WI38 (cell line): ENCODE results near the gene MDFI.

Experiments
- H3K4me3 ChIP-seq: 2 replicates; pipeline ENCODE4 v1.5.1; 2011; ENCODE audit warnings: low read depth, mild to moderate bottlenecking, control low read depth, low read length
- TF ChIP-seq, protein P1 (sequence below): IDR thresholded peaks from 2 replicates; pipeline ENCODE4 v1.5.1; 2012; ENCODE audit warnings: low read depth, mild to moderate bottlenecking, control low read depth, low read length

Gene MDFI

DNA sequence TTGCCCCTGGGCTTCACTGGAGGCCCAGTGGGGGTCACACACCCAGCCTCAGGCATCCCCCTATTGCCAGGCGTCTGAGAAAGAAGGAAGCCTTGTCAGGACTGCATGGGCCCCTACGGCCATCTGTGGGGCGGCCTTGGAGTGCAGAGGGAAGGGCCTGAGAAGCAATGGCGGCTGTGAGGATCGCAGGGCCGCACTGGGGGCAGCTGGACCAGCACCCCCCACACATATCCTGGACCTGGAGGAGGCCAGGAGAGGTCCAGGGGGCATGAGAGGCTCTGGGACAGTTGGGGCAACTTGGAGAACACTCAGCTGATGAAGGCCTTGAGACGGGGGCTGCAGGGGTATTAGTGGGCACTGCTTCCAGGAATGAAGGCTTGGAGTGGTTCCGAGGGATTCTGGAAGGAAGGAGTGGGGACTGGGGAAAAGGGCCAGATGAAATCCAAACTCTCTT lies 16.5 kb downstream of the MDFI start:
- no peak overlapping the region for H3K4me3 ChIP-seq
- TF ChIP-seq, protein P1, sequence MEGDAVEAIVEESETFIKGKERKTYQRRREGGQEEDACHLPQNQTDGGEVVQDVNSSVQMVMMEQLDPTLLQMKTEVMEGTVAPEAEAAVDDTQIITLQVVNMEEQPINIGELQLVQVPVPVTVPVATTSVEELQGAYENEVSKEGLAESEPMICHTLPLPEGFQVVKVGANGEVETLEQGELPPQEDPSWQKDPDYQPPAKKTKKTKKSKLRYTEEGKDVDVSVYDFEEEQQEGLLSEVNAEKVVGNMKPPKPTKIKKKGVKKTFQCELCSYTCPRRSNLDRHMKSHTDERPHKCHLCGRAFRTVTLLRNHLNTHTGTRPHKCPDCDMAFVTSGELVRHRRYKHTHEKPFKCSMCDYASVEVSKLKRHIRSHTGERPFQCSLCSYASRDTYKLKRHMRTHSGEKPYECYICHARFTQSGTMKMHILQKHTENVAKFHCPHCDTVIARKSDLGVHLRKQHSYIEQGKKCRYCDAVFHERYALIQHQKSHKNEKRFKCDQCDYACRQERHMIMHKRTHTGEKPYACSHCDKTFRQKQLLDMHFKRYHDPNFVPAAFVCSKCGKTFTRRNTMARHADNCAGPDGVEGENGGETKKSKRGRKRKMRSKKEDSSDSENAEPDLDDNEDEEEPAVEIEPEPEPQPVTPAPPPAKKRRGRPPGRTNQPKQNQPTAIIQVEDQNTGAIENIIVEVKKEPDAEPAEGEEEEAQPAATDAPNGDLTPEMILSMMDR, result no peak

DNA sequence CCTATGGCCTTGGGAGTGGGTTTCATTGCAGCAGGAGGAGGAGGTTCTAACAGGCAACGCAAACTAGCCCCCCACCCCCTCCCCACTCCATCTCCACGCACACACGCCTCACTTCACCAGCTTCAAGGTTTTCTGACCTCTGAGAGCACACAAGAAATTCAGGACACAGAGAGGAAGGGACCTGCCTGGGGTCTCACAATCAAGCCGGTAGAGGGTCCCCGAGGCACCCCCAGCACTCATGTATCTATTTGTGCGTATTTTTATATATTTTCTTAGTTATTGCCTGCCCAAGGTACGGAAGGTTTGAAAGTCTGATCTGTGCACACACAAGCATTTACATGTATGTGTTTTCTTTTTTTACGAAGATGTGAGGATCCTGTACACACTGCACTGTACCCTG lies 16.9 kb downstream of the MDFI start:
- TF ChIP-seq, protein P1, result no peak
- no peak overlapping the region for H3K4me3 ChIP-seq

DNA sequence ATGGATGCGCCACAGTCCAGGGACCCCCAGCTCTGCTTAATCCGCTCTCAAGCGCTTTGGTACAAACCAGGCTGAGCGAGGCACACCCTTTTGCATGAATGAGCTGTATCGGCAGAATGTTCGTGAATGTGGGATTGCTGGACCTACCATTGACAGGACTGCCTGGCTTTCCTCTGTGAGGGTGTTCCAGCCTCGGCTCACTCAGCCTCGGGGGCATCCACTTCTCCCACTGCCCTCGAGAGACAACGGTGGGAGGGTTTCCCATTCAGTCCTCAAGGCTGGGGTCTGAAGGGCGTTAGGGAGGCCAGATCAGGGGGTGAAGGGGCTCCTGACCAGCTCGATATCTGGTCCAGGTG lies 17.4 kb downstream of the MDFI start:
- no peak overlapping the region for H3K4me3 ChIP-seq
- TF ChIP-seq, protein P1, result no peak

DNA sequence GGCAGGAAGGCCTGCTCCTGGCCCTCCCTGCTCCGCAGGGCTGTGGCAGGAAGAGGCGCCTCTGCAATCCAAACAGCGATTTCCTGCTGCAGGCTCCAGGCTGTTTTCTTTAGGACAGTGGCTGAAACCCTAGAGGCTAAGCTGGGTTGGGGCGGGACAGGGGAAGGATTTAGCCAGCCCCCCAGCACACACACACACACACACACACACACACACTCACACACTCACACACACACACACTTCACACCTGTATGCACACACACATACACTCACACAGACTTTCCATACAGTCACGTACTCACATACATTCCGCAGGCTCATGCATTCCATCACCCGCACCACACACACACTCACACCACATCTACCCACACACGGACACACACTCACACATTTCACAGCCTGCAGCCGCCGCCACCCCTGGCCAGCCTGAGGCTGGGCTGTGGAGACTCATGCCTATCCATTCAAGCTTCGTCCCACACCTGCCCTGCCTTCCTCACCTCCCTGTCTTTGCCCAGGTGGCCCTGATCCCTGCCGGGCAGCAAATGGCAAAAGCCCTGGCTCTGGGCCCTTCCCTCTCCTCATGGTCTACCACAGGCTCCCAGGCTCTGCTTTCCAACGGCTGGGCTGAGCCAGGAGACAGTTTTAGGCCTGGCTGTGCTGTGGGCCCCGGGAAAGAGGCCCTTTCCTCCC lies 17.9 kb downstream of the MDFI start:
- H3K4me3 ChIP-seq, result no peak overlapping the region
- TF ChIP-seq, protein P1, result no peak

DNA sequence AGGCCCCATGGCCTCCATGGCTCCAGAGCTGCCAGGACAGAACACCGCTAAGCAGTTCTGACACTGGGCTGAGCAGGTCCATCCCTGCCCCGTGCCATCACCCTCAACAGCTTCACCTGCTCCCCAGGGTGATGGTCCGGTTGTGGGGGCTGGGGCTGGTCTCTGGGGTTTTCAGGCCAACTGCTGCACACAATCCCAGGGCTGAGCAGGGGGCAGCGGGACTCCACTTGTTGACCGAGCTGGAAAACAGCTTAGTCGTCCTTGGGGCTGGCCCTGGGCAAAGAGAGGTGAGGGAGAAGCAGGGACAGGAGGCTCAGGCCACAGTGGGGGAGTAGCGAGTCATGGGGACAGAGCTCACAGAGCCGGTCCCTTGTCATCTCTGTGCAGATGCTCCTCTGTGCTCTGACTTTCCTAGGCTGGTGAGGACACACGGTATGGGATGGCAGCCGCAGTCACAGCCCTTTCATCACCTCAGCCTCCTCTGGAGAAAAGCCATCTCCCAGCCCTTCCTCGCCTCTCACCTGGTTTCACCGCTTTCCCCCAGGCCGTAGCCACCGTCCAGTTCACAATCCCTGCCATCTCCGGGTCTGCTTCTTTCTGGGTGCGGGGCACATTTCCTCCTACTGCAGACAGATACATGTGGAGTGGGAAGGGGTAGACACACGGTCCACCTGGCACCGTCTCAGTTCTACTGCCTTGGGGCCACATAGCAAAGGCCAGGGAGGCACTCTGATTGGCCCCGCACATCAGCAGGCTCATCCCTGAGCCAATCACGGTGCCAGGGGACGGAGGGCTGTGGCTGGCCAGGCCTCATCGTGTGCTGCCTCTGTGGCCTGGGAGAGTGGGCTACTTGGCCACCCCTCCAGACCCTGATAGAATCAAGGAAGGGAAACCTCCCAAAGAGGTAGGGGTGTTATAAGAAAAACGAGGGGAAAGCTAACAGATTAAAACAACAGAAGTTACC lies 19.1 kb downstream of the MDFI start:
- no peak overlapping the region for H3K4me3 ChIP-seq
- TF ChIP-seq, protein P1, result no peak

DNA sequence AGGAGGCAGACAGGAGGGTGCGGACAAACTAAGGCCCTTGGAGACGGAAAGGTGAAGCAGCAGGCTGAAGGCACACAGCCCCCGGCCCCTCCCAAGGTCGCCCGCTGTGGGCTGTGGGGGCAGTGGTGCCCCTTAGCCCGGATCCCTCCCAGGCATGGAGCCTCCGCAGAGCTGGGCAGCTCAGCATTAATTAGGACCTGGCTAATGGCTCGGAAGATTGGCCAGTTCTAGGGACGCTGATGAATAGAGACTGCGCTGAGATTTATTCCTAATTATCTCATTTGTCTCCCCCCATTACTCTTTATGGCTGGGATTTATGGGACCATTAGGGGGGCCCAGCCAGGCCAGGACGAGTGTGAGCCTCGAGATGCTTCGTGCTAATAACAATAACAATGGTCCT lies 20.4 kb downstream of the MDFI start:
- TF ChIP-seq, protein P1, result no peak

DNA sequence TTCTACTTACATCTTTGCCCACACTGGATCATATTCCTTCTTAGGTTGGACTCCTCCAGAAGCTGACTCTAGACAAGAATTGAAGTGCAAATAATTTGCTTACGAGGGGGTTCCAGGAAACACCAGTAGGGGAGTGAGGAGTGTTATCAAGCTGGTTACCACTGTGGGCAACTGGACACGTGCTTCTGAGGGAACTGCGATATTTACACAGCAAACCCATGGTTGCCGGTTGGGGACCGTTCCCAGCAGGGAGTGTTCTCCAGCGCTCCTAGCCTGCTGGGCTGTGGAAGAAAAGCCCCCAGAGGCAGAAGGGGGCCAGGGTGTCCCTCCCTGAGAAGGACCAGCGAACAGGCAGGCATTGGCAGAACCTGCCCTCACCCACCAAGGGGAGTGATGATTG lies 21.7 kb downstream of the MDFI start:
- no peak overlapping the region for H3K4me3 ChIP-seq
- TF ChIP-seq, protein P1, result no peak

More for the DNA sequence above, 20.4 kb downstream of the MDFI start:
- no peak overlapping the region for H3K4me3 ChIP-seq
